MM.1S (cell line): ENCODE data around the gene PCBP4.
A peak's percentile ranks its signal among the peaks of the same experiment; 100 is the strongest.

ENCODE experiments used
- DNase-seq: peaks from one replicate; pipeline ENCODE4 v3.0.0-alpha.2; 2015
- H2AFZ ChIP-seq: fragments of 300-600 bp; sonication (generic); 2 replicates; pipeline ENCODE4 v1.6.0; 2016; ENCODE audit warnings: antibody characterized with exemption, low read length
- H3F3A ChIP-seq: fragments of 300-600 bp; sonication (generic); 2 replicates; pipeline ENCODE4 v1.6.1; 2016; ENCODE audit warnings: mild to moderate bottlenecking, antibody characterized with exemption, low read length, moderate library complexity, mixed read lengths; ENCODE audit not compliant: insufficient read depth
- H3K27ac ChIP-seq: fragments of 300-600 bp; sonication (generic); 2 replicates; pipeline ENCODE4 v1.5.1; 2016; ENCODE audit warnings: mild to moderate bottlenecking, low read length
- H3K27me3 ChIP-seq: fragments of 300-600 bp; sonication (generic); replicated peaks from 2 replicates; pipeline ENCODE4 v1.6.0; 2016; ENCODE audit warnings: low read length; ENCODE audit not compliant: insufficient read depth
- H3K36me3 ChIP-seq: fragments of 300-600 bp; sonication (generic); replicated peaks from 2 replicates; pipeline ENCODE4 v1.6.1; 2016; ENCODE audit warnings: mild to moderate bottlenecking, low read length, mixed read lengths; ENCODE audit not compliant: insufficient read depth
- H3K4me1 ChIP-seq: fragments of 300-600 bp; sonication (generic); 2 replicates; pipeline ENCODE4 v1.6.1; 2016; ENCODE audit warnings: low read length, mixed read lengths
- H3K4me2 ChIP-seq: fragments of 300-600 bp; sonication (generic); 2 replicates; pipeline ENCODE4 v1.6.0; 2016; ENCODE audit warnings: low read depth, low read length
- H3K4me3 ChIP-seq: fragments of 300-600 bp; sonication (generic); 2 replicates; pipeline ENCODE4 v1.5.1; 2016; ENCODE audit warnings: low read length, mixed read lengths
- H3K79me2 ChIP-seq: fragments of 300-600 bp; sonication (generic); 2 replicates; pipeline ENCODE4 v1.6.1; 2016; ENCODE audit warnings: mixed run types, low read length, mixed read lengths
- H3K9ac ChIP-seq: fragments of 300-600 bp; sonication (generic); 2 replicates; pipeline ENCODE4 v1.6.1; 2016; ENCODE audit warnings: low read length, mixed read lengths
- H3K9me2 ChIP-seq: fragments of 300-600 bp; sonication (generic); replicated peaks from 2 replicates; pipeline ENCODE4 v1.6.1; 2016; ENCODE audit warnings: mild to moderate bottlenecking, low read length, mixed read lengths; ENCODE audit not compliant: insufficient read depth
- H3K9me3 ChIP-seq: fragments of 300-600 bp; sonication (generic); replicated peaks from 2 replicates; pipeline ENCODE4 v1.6.1; 2016; ENCODE audit warnings: mild to moderate bottlenecking, low read length, mixed read lengths; ENCODE audit not compliant: insufficient read depth
- H4K20me1 ChIP-seq: fragments of 300-600 bp; sonication (generic); 2 replicates; pipeline ENCODE4 v1.6.1; 2016; ENCODE audit warnings: mild to moderate bottlenecking, low read length, moderate library complexity, mixed read lengths; ENCODE audit not compliant: insufficient read depth
- EZH2 ChIP-seq: fragments of 300-600 bp; sonication (generic); optimal IDR thresholded peaks from 2 replicates; pipeline ENCODE3; 2017; ENCODE audit warnings: low read depth, mild to moderate bottlenecking, antibody characterized with exemption, low read length, mixed read lengths
- EZH2phosphoT487 ChIP-seq: fragments of 300-600 bp; sonication (generic); IDR thresholded peaks from 2 replicates; pipeline ENCODE4 v1.6.1; 2018; ENCODE audit warnings: antibody characterized with exemption, low read length
- TF ChIP-seq, protein P1 (sequence below): fragments of 300-600 bp; sonication (generic); IDR thresholded peaks from 2 replicates; pipeline ENCODE4 v1.5.1; 2016; ENCODE audit warnings: antibody characterized with exemption, low read length, mixed read lengths

The PCBP4 gene

DNA sequence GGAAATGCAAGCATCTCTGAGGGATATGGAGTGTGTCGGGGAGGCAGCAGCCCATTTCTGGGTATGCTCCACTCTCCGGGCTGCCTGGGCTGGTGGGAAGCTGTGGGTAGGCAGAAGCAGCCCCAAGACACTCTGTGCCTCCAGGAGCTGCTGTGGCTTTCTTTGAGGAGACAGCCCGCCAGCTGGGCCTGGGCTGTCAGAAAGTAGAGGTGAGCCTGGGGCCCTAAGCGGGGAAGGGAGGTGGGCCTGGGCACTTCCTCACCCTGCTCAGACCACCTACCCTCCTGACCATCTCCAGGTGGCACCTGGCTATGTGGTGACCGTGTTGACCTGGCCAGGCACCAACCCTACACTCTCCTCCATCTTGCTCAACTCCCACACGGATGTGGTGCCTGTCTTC lies 17.8 kb upstream of the PCBP4 start:
- Histone ChIP-seq H3K4me1 (no peaks in the 10 kb centered on the region), H3K9ac (no peak overlapping the region)

DNA sequence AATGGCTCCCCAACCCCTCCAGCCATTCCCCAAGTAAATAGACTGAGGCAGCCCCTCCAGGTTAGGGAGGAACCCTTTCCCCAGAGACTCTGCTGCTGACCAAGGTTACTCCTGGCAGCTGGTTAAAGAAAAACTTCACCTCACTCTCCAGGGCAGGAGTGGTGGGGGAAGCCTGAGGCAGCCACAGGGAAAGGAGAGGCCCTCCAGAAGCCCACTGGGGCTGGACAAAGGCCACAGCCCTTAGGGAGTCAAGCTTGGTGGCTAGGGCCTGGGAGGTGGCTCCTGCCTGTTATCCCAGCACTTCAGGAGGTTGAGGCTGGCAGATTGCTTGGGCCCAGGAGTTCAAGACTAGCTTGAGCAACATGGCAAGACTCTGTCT lies 17.0 kb upstream of the PCBP4 start:
- Histone ChIP-seq H3K4me2 (no peak overlapping the region), H3K36me3 (no peaks in the 10 kb centered on the region), H2AFZ (no peak overlapping the region), H3K4me1 (no peaks in the 10 kb centered on the region), H3K79me2 (peaks cover 8% of the 10 kb centered on the region), H3K9me2 (no peaks in the 10 kb centered on the region), H3K9me3 (no peaks in the 10 kb centered on the region), H3K4me3 (no peak overlapping the region), H3K9ac (no peak overlapping the region), H4K20me1 (no peaks in the 10 kb centered on the region), H3K27me3 (no peaks in the 10 kb centered on the region), H3F3A (peaks cover 27% of the 10 kb centered on the region), H3K27ac (no peak overlapping the region)
- TF ChIP-seq, protein P1, sequence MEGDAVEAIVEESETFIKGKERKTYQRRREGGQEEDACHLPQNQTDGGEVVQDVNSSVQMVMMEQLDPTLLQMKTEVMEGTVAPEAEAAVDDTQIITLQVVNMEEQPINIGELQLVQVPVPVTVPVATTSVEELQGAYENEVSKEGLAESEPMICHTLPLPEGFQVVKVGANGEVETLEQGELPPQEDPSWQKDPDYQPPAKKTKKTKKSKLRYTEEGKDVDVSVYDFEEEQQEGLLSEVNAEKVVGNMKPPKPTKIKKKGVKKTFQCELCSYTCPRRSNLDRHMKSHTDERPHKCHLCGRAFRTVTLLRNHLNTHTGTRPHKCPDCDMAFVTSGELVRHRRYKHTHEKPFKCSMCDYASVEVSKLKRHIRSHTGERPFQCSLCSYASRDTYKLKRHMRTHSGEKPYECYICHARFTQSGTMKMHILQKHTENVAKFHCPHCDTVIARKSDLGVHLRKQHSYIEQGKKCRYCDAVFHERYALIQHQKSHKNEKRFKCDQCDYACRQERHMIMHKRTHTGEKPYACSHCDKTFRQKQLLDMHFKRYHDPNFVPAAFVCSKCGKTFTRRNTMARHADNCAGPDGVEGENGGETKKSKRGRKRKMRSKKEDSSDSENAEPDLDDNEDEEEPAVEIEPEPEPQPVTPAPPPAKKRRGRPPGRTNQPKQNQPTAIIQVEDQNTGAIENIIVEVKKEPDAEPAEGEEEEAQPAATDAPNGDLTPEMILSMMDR, result no peak
- TF ChIP-seq EZH2phosphoT487 (no peak), EZH2 (no peak)
- DNase-seq, result no peak

More for the DNA sequence above, 17.8 kb upstream of the PCBP4 start:
- Histone ChIP-seq H2AFZ (no peak overlapping the region), H4K20me1 (no peaks in the 10 kb centered on the region), H3K9me2 (no peaks in the 10 kb centered on the region), H3K4me2 (no peak overlapping the region), H3K27me3 (no peaks in the 10 kb centered on the region), H3K36me3 (no peaks in the 10 kb centered on the region), H3K4me3 (no peak overlapping the region), H3K79me2 (peaks cover 8% of the 10 kb centered on the region), H3F3A (peaks cover 29% of the 10 kb centered on the region), H3K27ac (no peak overlapping the region), H3K9me3 (no peaks in the 10 kb centered on the region)
- no peak for DNase-seq
- TF ChIP-seq, protein P1, result no peak
- no peak for TF ChIP-seq EZH2phosphoT487
- no peak for TF ChIP-seq EZH2

DNA sequence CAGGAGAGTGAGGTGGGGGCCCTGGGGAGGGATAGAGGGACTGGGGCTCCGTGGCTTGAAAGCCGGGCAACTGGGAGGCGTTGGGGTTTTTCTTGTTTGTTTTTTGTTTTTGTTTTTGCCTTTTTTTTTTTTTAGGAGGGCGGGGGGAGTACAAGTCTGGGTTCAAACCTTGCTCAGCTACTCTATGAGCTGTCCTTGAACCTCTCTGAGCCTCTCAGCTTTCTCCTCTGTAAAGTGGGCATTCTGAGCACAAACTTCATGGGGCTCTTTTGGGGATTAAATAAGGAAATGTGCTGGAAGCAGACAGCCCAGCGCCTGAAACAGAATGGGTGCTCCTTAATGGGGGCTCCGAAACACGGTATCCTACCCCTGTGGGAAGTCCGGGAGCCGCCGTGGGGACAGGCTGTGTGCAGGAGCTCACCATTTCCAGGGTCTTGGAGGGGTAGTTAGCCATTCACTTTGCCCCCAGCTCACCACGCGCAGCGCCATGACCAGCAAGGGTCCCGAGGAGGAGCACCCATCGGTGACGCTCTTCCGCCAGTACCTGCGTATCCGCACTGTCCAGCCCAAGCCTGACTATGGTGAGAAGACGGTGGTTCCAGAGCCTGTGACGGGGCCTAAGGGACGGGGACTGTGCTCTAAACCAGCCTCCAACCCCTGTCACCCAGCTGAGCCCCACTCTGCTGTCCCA lies 16.5 kb upstream of the PCBP4 start:
- peak overlapping the region; percentile 79 for H3K9ac ChIP-seq

More for the DNA sequence above, 16.5 kb upstream of the PCBP4 start:
- H4K20me1 ChIP-seq, result no peaks in the 10 kb centered on the region
- H3K4me2 ChIP-seq, result peak overlapping the region; percentile 94
- no peaks in the 10 kb centered on the region for H3K4me1 ChIP-seq
- peak overlapping the region; percentile 93 for H2AFZ ChIP-seq
- no peaks in the 10 kb centered on the region for H3K36me3 ChIP-seq
- H3K79me2 ChIP-seq, result peaks cover 8% of the 10 kb centered on the region
- peaks cover 22% of the 10 kb centered on the region for H3F3A ChIP-seq
- no peak for DNase-seq
- H3K27ac ChIP-seq, result peak overlapping the region; percentile 75; the same call in 1 of the 2 replicates
- no peak for TF ChIP-seq EZH2phosphoT487
- TF ChIP-seq, protein P1, result no peak
- TF ChIP-seq EZH2, result no peak
- H3K4me3 ChIP-seq, result peak overlapping the region; percentile 90
- no peaks in the 10 kb centered on the region for H3K27me3 ChIP-seq
- H3K9me3 ChIP-seq, result no peaks in the 10 kb centered on the region
- H3K9me2 ChIP-seq, result no peaks in the 10 kb centered on the region
